GM23338 (cell line): ENCODE data around the gene PLAAT5. TPM values are rescaled to one million over a fixed set of nuclear protein-coding genes. Genes with fewer than 3 reads are reported as not detected.

Experiments
- ATAC-seq: fragments of 200-7000 bp; cut with Tn5 transposase; 3 replicates; pipeline ENCODE4 v1.9.1; 2020
- DNase-seq: peaks from one replicate; pipeline ENCODE4 v3.0.0-alpha.2; 2015; ENCODE audit warnings: low spot score
- H2AFZ ChIP-seq: fragments of 200-600 bp; sonication (generic); 2 replicates; pipeline ENCODE4 v1.8.0; 2016; ENCODE audit warnings: antibody characterized with exemption, mild to moderate bottlenecking, moderate library complexity
- H3F3A ChIP-seq: fragments of 200-600 bp; sonication (generic); replicated peaks from 2 replicates; pipeline ENCODE4 v1.8.0; 2017; ENCODE audit warnings: antibody characterized with exemption, mixed run types, low read depth
- H3K27ac ChIP-seq: fragments of 200-600 bp; sonication (generic); 2 replicates; pipeline ENCODE4 v1.6.1; 2016; ENCODE audit warnings: low read depth
- H3K27me3 ChIP-seq: fragments of 200-600 bp; sonication (generic); 2 replicates; pipeline ENCODE4 v1.8.0; 2016; ENCODE audit warnings: mild to moderate bottlenecking, mixed run types, moderate library complexity; ENCODE audit not compliant: insufficient read depth
- H3K36me3 ChIP-seq: fragments of 200-600 bp; sonication (generic); 2 replicates; pipeline ENCODE4 v1.8.0; 2016; ENCODE audit warnings: mild to moderate bottlenecking; ENCODE audit not compliant: insufficient read depth
- H3K4me1 ChIP-seq: fragments of 200-600 bp; sonication (generic); 2 replicates; pipeline ENCODE4 v1.8.0; 2016; ENCODE audit warnings: mild to moderate bottlenecking, moderate library complexity; ENCODE audit not compliant: insufficient read depth
- H3K4me2 ChIP-seq: fragments of 200-600 bp; sonication (generic); 2 replicates; pipeline ENCODE4 v1.7.1; 2017; ENCODE audit warnings: mixed run types
- H3K4me3 ChIP-seq: fragments of 200-600 bp; sonication (generic); 2 replicates; pipeline ENCODE4 v1.6.1; 2016; ENCODE audit warnings: mixed run types
- H3K79me2 ChIP-seq: fragments of 200-600 bp; sonication (generic); replicated peaks from 2 replicates; pipeline ENCODE4 v1.8.0; 2017; ENCODE audit warnings: mild to moderate bottlenecking; ENCODE audit not compliant: insufficient read depth
- H3K9me2 ChIP-seq: fragments of 200-600 bp; sonication (generic); 2 replicates; pipeline ENCODE4 v1.8.0; 2017; ENCODE audit not compliant: insufficient read depth
- H4K20me1 ChIP-seq: fragments of 200-600 bp; sonication (generic); replicated peaks from 2 replicates; pipeline ENCODE4 v1.8.0; 2017; ENCODE audit warnings: mild to moderate bottlenecking; ENCODE audit not compliant: insufficient read depth
- H3K27ac Mint-ChIP-seq: 2 replicates; pipeline ENCODE4 v1.8.0; 2020; ENCODE audit warnings: inconsistent platforms, mild to moderate bottlenecking, moderate library complexity, mixed read lengths
- H3K27me3 Mint-ChIP-seq: 3 replicates; pipeline ENCODE4 v1.8.0; 2022; ENCODE audit warnings: low read depth, mild to moderate bottlenecking, moderate library complexity, mixed read lengths, inconsistent platforms; ENCODE audit not compliant: insufficient read depth, poor library complexity
- H3K36me3 Mint-ChIP-seq: 3 replicates; pipeline ENCODE4 v1.8.0; 2021; ENCODE audit warnings: low read depth, mild to moderate bottlenecking, inconsistent platforms, moderate library complexity, mixed read lengths
- H3K4me1 Mint-ChIP-seq: 3 replicates; pipeline ENCODE4 v1.8.0; 2020; ENCODE audit warnings: mild to moderate bottlenecking, inconsistent platforms, mixed read lengths
- H3K4me3 Mint-ChIP-seq: 3 replicates; pipeline ENCODE4 v1.8.0; 2021; ENCODE audit warnings: moderate library complexity, mild to moderate bottlenecking, inconsistent platforms, mixed read lengths
- H3K9me3 Mint-ChIP-seq: 3 replicates; pipeline ENCODE4 v1.8.0; 2020; ENCODE audit warnings: moderate library complexity, mild to moderate bottlenecking, inconsistent platforms, mixed read lengths
- CREB1 ChIP-seq: fragments of 250-450 bp; sonication (Bioruptor Pico); IDR thresholded peaks from 2 replicates; pipeline ENCODE4 v1.5.0; 2020; ENCODE audit warnings: low read depth, mild to moderate bottlenecking, moderate library complexity
- CTCF ChIP-seq, 2 experiments: fragments of 200-600 bp in 1 of 2; sonication (generic) in 1 of 2; conservative IDR thresholded peaks; 2 replicates each; pipeline versions ENCODE4 v1.5.1 to v1.6.1; 2016 to 2017; ENCODE audit warnings: antibody characterized with exemption in 2 of 2, low read depth in 2 of 2, mild to moderate bottlenecking in 2 of 2, moderate library complexity in 1 of 2
- ETS1 ChIP-seq: IDR thresholded peaks from 2 replicates; pipeline ENCODE4 v1.6.1; 2016; ENCODE audit warnings: antibody characterized with exemption
- EZH2 ChIP-seq: fragments of 200-600 bp; sonication (generic); IDR thresholded peaks from one replicate; pipeline ENCODE4 v1.8.0; 2017; ENCODE audit warnings: antibody characterized with exemption, mild to moderate bottlenecking, low read depth; ENCODE audit not compliant: unreplicated experiment
- EZH2phosphoT487 ChIP-seq: fragments of 200-600 bp; sonication (generic); IDR thresholded peaks from one replicate; pipeline ENCODE4 v1.8.1; 2018; ENCODE audit warnings: antibody characterized with exemption; ENCODE audit not compliant: unreplicated experiment
- JUNB ChIP-seq: IDR thresholded peaks from one replicate; pipeline ENCODE4 v1.6.1; 2016; ENCODE audit warnings: antibody characterized with exemption; ENCODE audit not compliant: unreplicated experiment
- NANOG ChIP-seq: IDR thresholded peaks from 2 replicates; pipeline ENCODE4 v1.6.1; 2016; ENCODE audit warnings: antibody characterized with exemption, borderline replicate concordance
- POLR2AphosphoS5 ChIP-seq: IDR thresholded peaks from 2 replicates; pipeline ENCODE4 v1.6.1; 2016; ENCODE audit warnings: antibody characterized with exemption, low read depth
- STAT1 ChIP-seq: IDR thresholded peaks from one replicate; pipeline ENCODE4 v1.6.1; 2016; ENCODE audit warnings: antibody characterized with exemption; ENCODE audit not compliant: unreplicated experiment
- ZNF114 ChIP-seq: fragments of 250-450 bp; sonication (Bioruptor Pico); IDR thresholded peaks from 2 replicates; pipeline ENCODE4 v1.5.0; 2020; ENCODE audit warnings: mild to moderate bottlenecking, moderate library complexity
- ZNF331 ChIP-seq: fragments of 250-450 bp; sonication (Bioruptor Pico); IDR thresholded peaks from 2 replicates; pipeline ENCODE4 v1.5.0; 2020; ENCODE audit warnings: low read depth, mild to moderate bottlenecking, moderate library complexity
- polyA plus RNA-seq: library from polyadenylated mRNA; unstranded; fragments of >200 nt; fragmentation: Nextera tagmentation; extraction: Ambion mirVana; gene quantifications from 2 replicates; pipeline ENCODE4 v1.2.1, GENCODE V29; 2016
- total RNA-seq: library from RNA; depleted of rRNA; stranded (reverse); fragments of >200 nt; shearing (Covaris generic); gene quantifications from 2 replicates; pipeline ENCODE4 v1.2.3, GENCODE V29; 2014
- TF ChIP-seq, protein P1 (sequence below): IDR thresholded peaks from one replicate; pipeline ENCODE4 v1.6.1; 2018; ENCODE audit warnings: antibody characterized with exemption; ENCODE audit not compliant: unreplicated experiment
- TF ChIP-seq, protein P2 (sequence below): fragments of 250-450 bp; sonication (Bioruptor Pico); IDR thresholded peaks from 2 replicates; pipeline ENCODE4 v1.5.0; 2020; ENCODE audit warnings: mild to moderate bottlenecking, moderate library complexity

PLAAT5 gene
- total and polyA plus RNA-seq, 2 experiments from 2014 or later = 7.7 to 11.6 TPM

DNA sequence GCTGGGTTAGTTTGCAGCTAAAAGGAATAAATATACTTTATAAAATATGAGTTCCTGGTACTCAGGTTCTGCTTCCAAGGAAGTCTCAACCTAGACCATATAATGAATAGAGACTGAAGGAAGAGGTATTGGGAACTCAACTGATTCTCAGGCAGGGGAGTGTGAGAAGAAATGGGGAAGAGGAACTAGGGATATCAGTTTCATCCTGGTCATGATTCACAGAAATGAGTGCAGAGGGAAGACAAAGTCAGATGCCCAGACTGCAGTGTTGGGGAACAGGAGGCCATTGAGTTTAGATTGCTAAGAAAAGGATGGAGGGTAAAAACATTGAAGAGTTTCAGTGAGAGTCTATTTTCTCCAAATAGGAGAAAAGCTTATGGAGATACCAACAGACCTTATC is 28.8 kb downstream of the PLAAT5 start:
- Mint-ChIP-seq H3K27me3 (peaks cover 6% of the 10 kb centered on the region), H3K4me3 (no peak overlapping the region), H3K9me3 (no peaks in the 10 kb centered on the region), H3K27ac (no peak overlapping the region), H3K4me1 (peaks cover 4% of the 10 kb centered on the region; the same call in 2 of the 3 replicates), H3K36me3 (no peaks in the 10 kb centered on the region)
- no peaks in the 10 kb centered on the region for H3K36me3 ChIP-seq
- no peaks in the 10 kb centered on the region for H3K79me2 ChIP-seq
- H3K4me1 ChIP-seq = peaks cover 15% of the 10 kb centered on the region
- H3K27me3 ChIP-seq = no peaks in the 10 kb centered on the region
- H3K4me3 ChIP-seq = no peak overlapping the region
- H2AFZ ChIP-seq = no peak overlapping the region
- H3K4me2 ChIP-seq = no peak overlapping the region
- DNase-seq = no peak
- no peak overlapping the region for H3K27ac ChIP-seq
- TF ChIP-seq, protein P1, sequence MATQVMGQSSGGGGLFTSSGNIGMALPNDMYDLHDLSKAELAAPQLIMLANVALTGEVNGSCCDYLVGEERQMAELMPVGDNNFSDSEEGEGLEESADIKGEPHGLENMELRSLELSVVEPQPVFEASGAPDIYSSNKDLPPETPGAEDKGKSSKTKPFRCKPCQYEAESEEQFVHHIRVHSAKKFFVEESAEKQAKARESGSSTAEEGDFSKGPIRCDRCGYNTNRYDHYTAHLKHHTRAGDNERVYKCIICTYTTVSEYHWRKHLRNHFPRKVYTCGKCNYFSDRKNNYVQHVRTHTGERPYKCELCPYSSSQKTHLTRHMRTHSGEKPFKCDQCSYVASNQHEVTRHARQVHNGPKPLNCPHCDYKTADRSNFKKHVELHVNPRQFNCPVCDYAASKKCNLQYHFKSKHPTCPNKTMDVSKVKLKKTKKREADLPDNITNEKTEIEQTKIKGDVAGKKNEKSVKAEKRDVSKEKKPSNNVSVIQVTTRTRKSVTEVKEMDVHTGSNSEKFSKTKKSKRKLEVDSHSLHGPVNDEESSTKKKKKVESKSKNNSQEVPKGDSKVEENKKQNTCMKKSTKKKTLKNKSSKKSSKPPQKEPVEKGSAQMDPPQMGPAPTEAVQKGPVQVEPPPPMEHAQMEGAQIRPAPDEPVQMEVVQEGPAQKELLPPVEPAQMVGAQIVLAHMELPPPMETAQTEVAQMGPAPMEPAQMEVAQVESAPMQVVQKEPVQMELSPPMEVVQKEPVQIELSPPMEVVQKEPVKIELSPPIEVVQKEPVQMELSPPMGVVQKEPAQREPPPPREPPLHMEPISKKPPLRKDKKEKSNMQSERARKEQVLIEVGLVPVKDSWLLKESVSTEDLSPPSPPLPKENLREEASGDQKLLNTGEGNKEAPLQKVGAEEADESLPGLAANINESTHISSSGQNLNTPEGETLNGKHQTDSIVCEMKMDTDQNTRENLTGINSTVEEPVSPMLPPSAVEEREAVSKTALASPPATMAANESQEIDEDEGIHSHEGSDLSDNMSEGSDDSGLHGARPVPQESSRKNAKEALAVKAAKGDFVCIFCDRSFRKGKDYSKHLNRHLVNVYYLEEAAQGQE = no peak
- no peak for TF ChIP-seq EZH2
- TF ChIP-seq EZH2phosphoT487 = no peak
- no peak for TF ChIP-seq STAT1
- TF ChIP-seq ETS1 = no peak
- no peak for TF ChIP-seq ZNF331 (CRISPR knock-in tag)
- TF ChIP-seq CREB1 (CRISPR knock-in tag) = no peak
- TF ChIP-seq POLR2AphosphoS5 = no peak
- TF ChIP-seq CTCF (conservative IDR thresholded peaks at IDR 0.05; ENCODE audit: low read depth in 2 of 2) = no peak
- no peak for TF ChIP-seq ZNF114 (CRISPR knock-in tag)
- TF ChIP-seq JUNB = no peak
- TF ChIP-seq NANOG = no peak
- TF ChIP-seq, protein P2, sequence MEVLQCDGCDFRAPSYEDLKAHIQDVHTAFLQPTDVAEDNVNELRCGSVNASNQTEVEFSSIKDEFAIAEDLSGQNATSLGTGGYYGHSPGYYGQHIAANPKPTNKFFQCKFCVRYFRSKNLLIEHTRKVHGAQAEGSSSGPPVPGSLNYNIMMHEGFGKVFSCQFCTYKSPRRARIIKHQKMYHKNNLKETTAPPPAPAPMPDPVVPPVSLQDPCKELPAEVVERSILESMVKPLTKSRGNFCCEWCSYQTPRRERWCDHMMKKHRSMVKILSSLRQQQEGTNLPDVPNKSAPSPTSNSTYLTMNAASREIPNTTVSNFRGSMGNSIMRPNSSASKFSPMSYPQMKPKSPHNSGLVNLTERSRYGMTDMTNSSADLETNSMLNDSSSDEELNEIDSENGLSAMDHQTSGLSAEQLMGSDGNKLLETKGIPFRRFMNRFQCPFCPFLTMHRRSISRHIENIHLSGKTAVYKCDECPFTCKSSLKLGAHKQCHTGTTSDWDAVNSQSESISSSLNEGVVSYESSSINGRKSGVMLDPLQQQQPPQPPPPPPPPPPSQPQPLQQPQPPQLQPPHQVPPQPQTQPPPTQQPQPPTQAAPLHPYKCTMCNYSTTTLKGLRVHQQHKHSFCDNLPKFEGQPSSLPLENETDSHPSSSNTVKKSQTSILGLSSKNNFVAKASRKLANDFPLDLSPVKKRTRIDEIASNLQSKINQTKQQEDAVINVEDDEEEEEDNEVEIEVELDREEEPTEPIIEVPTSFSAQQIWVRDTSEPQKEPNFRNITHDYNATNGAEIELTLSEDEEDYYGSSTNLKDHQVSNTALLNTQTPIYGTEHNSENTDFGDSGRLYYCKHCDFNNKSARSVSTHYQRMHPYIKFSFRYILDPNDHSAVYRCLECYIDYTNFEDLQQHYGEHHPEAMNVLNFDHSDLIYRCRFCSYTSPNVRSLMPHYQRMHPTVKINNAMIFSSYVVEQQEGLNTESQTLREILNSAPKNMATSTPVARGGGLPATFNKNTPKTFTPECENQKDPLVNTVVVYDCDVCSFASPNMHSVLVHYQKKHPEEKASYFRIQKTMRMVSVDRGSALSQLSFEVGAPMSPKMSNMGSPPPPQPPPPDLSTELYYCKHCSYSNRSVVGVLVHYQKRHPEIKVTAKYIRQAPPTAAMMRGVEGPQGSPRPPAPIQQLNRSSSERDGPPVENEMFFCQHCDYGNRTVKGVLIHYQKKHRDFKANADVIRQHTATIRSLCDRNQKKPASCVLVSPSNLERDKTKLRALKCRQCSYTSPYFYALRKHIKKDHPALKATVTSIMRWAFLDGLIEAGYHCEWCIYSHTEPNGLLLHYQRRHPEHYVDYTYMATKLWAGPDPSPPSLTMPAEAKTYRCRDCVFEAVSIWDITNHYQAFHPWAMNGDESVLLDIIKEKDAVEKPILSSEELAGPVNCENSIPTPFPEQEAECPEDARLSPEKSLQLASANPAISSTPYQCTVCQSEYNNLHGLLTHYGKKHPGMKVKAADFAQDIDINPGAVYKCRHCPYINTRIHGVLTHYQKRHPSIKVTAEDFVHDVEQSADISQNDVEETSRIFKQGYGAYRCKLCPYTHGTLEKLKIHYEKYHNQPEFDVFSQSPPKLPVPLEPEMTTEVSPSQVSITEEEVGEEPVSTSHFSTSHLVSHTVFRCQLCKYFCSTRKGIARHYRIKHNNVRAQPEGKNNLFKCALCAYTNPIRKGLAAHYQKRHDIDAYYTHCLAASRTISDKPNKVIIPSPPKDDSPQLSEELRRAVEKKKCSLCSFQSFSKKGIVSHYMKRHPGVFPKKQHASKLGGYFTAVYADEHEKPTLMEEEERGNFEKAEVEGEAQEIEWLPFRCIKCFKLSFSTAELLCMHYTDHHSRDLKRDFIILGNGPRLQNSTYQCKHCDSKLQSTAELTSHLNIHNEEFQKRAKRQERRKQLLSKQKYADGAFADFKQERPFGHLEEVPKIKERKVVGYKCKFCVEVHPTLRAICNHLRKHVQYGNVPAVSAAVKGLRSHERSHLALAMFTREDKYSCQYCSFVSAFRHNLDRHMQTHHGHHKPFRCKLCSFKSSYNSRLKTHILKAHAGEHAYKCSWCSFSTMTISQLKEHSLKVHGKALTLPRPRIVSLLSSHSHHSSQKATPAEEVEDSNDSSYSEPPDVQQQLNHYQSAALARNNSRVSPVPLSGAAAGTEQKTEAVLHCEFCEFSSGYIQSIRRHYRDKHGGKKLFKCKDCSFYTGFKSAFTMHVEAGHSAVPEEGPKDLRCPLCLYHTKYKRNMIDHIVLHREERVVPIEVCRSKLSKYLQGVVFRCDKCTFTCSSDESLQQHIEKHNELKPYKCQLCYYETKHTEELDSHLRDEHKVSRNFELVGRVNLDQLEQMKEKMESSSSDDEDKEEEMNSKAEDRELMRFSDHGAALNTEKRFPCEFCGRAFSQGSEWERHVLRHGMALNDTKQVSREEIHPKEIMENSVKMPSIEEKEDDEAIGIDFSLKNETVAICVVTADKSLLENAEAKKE (CRISPR knock-in tag) = no peak
- H4K20me1 ChIP-seq = no peaks in the 10 kb centered on the region
- no peak for ATAC-seq
- no peaks in the 10 kb centered on the region for H3F3A ChIP-seq
- H3K9me2 ChIP-seq = peaks cover 16% of the 10 kb centered on the region; the same call in 1 of the 2 replicates
